Measurements from ENCODE around the gene MRPS34.

Gene MRPS34

DNA sequence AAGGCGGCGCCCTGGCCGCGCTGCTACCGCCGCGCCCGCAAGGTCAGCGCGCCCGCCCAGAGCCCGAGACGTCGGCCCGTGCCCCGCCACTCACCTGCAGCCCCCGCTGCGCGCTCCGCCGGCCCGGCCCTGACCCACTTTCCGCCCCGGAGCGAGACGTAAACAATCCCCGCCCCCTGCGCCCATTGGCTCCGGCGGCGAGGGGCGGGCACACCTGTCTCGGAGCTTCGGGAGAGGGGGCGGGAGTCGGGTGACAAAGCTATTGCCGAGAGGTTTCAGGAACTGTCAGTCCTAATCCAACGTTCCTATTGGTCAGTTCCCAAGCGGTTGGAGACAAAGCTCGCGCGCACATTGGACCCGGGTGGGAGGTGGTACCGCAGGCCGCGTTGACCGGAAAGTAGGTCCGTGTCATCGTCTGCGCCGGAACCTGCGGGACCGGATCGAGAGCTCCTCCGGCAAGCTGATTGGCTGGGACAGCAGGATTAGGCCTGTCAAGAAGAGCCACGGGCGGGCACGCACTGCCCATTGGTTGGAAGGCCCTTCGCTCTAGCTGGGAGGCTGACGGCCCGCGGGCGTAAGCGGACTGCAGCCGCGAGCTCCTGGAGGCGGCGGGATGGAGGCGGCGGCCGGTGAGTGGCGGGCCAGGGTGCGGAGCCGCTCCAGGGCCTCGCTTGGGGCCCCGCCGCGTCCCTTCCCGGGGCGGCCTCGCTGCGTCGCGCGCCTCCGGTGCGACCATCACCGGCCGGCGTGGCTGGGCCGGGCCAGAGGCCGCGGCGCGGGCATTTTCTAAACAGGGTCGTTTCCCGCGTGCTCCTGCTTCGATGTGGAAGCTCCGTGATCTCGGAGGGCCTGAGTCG, 9.7 kb upstream of the MRPS34 start, which contains the start of the genes NUBP2 and SPSB3:
Gene NUBP2, plus strand, starts transcription at position 553 of the 857 bp plus-strand sequence. Its CDS starts 61 bp downstream, at position 614.
Gene SPSB3, minus strand, starts transcription at position 164 of the 857 bp plus-strand sequence. CDS start 1,088 bp downstream, outside the sequence.
- peak within 1 kb of the TSS; percentile 95 for H3K4me3 ChIP-seq (ENCODE audit: low read depth, low read length)

DNA sequence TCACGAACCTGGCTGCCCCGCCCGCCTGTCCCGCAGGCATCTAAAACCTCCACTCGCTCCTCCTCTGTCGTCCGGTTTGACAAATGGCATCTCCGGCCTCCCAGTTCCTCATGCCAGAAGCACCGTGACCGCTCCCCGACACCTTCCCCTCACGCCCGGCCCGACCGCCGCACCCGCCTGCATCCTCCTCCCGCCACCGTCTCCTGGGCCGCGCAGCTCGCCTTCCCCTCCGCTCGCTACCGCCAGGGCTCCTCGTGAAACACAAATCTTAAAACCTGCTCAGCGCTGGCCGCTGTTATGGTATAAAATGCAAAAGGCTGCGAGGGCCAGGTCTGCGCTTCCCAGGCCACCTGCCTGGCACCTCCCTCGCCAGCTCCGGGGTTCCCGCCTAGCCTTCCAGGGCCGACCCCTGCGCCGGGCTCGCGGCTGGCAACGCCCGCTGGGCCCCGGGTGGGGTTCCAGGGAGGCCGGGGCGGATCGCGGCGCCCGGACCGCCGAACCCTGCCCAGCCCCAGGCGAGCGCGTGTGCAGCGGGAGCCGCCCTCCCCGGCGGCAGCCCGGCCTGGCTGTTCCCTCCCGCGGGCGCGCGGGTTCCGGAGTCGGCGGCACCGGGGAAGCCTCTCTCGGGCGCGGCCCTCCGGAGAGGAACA, 8.9 kb upstream of the MRPS34 start:
- peak overlapping the region; percentile 95 for H3K4me3 ChIP-seq (ENCODE audit: low read depth, low read length)

DNA sequence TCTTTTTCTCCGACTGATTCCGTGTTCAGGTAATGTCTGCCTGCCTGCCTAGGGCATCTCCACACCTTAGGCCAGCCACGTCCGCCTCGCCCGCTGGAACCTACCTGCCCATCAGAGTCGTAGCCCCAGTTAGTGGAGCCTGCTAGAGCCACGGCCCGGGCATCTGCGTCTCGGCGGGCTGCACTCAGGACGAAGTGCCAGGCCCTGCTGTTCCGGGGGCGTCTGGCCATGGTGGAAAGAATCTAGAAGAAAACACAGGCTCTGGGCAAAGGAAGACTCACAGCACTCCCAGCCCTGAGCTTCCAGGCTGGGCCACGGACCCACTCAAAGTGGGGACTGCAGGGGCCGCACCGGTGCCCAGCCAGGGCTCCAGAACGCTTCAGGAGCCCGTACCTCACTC, 8.3 kb upstream of the MRPS34 start:
- H3K4me3 ChIP-seq (ENCODE audit: low read depth, low read length): peak overlapping the region; percentile 95

DNA sequence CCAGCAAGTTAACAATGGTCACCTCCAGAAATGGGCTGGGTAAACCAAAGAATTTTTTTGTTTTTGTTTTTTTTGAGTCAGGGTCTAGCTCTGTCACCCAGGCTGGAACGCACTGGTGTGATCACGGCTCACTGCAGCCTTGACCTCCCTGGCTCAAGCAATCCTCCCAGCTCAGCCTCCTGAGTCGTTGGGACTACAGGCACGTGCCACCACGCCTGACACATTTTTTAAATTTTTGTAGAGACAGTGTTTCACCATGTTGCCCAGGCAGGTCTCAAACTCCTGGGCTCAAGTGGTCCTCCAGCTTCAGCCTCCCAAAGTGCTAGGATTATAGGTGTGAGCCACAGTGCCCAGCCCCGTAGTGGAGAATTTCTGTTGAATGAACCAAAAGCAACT, 7.7 kb upstream of the MRPS34 start:
- H3K4me3 ChIP-seq (ENCODE audit: low read depth, low read length): no peak overlapping the region

DNA sequence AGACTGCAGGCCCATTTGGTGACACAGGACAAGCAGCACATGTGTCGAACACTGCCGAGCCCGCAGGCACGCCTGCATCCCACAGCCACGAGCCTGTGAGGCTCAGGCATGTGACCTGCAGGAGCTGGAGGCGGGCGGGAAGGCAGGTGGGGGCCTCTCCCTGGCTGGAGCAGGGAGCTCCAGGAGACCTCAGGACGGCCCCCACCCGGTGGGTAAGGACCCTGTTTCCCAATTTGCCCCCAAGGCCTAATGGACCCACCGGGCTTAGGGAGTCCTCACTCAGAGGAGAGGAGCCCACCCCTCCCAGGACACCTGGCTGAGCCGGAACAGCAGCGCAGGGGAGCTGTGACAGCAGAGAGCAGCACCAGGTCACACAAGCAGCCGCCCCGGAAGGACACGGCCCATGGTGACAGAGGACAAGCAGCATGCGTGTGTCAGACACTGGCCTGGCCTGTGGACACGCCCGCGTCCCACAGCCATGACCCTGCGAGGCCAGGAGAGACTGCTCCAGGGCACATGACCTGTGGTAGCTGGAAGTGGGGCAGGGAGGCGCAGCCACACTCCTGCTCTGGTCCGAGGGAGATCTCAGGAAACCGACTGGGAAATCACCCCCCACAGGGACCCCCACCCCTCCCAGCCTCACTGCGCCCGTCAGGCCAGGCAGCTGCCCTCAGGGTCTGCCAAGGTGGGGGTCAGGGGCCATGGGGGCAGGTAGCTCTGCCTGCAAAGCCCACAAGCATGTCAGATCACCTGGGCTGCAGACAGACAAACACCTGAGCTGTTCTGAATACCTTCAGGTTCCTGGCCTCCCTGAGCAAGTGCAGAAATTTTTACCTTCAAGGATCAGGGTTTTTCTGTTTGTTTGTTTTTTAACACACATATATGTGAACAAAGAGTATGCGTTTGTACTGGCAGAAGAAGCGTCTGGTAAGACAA, 7.1 kb upstream of the MRPS34 start:
- H3K4me3 ChIP-seq (ENCODE audit: low read depth, low read length): no peak overlapping the region

DNA sequence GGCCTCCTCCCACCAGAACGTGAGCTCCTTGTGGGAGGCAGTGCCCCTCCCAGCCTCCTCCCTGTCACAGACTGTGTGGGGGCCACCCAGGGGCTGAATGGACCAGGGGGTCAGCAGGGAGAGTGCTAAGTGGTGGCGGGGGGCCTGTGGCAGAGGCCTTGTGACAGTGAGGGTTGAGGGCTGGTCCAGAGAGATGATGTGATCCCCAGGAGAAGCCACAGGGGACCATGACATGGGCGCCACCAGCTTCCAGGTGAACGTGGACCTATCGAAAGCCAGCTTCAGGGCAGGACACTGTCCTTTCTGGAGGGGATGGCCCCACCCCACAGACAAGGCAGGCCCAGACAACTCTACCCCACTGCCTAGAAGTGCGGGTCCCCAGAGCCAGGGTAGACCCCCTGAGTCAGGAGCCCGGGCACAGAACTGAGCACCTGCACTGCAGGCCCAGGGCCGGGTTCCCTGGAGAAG, 6.3 kb upstream of the MRPS34 start:
- no peak overlapping the region for H3K4me3 ChIP-seq (ENCODE audit: low read depth, low read length)

DNA sequence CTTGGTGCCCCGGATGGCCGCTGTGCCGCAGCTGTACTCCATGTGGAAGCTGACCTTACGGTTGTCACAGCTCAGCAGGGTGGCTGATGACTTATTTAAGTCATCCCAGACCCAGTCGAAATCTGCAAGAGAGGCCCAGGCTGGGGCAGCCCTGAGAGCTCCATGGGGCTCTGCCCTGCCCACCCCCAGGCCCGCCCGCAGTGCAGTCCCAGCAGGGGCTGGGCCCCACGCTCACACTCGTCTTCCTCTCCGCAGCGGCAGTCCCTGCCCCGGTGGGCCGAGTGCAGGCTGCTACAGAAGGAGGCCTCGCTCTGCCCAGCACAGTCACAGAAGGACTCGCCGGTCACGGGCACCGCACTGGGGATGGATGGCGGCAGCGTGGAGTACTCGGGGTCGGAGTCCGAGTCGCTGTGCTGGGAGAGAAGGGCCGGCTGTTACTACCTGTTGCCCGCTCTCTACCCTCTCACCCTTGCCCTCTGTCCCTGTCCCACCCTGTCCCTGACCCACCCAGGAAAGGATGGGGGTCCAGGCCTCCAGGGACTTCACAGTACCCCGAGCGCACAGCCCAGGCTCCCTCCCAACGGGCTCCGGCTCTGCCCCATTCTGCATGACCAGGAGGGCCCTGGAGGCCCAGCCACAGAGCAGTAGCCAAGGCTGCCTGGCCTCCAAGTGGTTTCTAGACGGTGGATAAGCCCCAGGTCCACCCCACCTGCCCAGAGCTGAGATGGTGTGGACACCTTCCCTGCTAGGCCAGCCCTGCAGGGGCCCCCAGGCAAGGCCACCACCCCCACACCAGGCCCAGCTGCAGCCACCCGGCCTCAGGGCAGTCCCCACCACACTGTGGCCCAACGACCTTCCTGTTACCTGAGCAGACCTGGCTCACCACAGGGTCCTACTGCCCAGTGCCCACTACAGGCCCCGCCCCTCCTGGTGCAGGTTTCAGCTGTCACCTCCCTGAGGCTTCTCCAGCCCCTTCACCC, 5.6 kb upstream of the MRPS34 start:
- no peak overlapping the region for H3K4me3 ChIP-seq (ENCODE audit: low read depth, low read length)

DNA sequence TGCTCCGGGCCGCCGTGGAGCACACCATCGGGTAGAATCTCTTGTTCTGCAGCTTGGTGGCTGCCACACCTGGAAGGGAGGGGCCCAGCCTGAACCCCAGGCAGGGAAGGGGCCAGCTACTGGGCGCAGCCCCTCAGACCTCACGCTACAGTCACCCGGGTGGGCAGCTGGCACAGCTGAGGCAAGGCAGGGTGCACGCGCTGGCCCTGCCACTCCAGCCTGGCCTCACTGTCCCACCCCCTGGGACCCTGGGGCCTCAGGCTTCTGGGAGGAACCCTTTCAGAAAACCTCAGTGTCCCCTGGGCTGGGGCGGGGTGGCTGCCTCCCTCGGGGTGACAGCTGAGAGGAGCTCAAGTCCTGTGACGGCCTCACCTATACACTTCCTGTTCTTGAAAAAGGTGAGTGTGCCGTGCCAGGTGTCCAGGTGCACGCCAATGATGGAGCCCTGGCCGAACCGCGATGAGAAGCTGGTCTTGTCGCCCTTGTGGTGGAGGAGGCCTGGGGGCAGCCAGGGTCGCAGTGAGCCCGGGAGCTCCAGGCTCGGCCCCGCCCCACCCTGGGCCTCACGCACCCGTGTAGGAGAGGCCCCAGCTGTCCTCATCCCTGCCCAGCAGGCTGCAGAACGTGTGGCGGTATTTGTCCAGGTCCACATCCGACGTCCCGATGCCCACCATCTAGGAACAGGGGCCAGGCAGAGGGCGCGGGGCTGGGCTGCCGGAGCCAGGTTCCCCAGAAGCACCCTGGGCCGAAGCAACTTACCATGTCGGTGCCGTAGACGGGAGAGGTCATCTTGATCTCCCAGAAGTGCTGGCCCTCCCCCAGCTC, 4.7 kb upstream of the MRPS34 start:
- H3K4me3 ChIP-seq (ENCODE audit: low read depth, low read length): no peak overlapping the region

DNA sequence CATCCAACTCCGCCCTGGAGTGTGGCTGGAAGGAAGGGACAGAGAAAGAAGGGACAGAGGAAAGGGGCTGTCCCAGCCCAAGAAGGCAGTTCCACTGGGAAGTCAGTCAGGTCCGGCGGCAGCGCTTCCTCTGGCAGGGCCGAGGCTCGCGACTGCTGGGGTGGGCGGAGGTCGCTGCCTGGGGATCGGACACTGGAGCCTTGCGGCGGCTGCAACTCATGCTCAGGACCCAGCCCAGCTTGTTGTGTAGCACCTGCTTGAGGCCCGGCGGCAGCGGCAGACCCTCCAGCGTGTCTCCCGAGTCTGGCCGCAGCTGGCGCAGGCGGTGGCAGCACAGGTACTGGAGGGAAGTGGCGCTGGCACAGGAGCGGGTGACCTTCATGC, 4.0 kb upstream of the MRPS34 start:
- no peak overlapping the region for H3K4me3 ChIP-seq (ENCODE audit: low read depth, low read length)

DNA sequence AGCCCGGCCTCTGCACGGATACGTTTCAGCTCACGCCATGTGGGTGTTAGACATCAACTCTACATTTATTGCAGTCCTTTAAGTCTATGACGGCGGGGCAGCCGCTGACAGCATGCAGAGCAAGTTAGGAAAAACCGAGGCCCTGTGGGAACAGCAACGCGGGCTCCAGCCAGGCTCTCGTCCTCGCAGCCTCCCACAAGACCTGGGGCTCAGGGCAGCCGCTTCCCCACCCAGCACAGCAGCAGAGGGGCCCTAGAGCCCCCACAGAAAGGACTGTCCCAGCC, 3.7 kb upstream of the MRPS34 start:
- no peak overlapping the region for H3K4me3 ChIP-seq (ENCODE audit: low read depth, low read length)

DNA sequence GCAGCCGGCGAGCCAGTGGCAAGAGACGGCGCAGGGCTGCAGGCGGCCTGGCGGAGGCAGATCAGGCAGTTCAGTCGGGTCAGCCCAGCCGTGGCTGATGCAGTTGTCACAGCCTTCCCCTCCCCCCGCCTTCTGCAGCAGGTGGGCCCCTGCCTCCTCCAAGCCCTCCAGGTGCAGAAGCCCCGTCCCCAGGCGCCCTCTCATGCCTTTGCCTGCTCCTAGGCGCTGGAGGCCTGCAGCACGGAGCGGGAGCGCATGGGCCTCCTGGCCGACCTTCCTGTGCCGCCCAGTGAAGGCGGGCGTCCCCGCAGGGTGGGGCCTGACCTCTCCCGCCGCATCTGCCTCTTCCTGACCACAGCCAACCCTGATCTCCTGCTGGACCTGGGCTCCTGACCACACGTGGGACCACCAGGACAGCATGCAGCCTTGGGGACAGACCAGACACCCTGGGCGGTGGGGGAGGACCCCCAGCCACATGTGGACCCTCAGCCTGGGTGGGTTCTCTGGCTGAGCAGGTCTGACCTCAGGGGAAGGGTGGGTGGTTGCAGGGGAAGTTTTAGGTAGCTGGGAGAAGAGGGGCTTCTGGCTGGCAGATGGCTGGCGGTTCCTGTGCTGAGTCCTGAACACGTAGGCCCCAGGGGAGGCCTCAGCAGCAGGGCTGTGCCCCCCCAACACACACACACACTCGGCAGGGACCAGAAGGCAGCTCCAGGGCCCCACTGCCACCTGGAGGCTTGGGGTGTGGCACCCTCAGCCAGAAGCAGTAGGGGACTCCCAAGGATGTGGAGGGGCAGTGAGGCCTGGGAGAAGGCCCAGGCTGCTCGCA, 3.1 kb upstream of the MRPS34 start:
- H3K4me3 ChIP-seq (ENCODE audit: low read depth, low read length): no peak overlapping the region

DNA sequence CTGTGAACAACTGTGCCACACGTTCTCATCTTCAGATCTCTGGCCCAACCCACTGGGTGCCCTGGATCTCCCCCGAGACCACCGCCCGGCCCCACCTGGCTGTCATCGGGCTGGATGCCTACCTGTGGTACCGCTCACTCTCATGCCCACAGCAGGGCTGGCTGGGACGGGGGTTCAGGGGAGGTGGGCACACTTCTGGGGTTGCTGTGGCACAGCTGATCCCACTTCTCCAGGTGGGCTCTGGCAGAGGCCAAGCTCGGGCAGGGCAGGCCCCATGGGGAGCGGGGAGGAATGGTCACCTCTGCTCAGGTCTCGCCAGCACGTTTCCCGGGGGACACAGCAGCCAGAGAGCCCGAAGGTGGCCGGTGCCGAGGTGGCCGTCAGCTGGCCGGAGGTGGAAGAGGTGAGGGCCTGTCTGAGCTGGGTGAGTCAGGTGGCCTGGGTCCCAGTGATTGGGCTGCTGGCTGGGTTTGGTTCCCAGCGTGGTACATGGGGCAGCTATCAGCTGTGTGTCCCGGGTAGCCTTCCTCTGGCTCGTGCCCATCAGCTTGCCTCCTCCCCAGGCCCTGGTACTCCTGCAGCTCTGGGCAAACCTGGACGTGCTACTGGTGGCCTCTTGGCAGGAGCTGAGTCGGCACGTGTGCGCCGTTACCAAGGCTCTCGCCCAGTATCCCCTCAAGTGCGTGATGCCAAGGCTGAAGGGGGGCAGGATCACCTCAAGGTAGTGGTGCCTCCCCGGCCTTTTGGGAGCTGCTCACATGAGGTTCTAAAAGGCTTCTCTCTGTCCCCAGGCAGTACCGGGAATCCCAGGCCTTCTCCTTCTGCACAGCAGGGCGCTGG, 2.3 kb upstream of the MRPS34 start:
- no peak overlapping the region for H3K4me3 ChIP-seq (ENCODE audit: low read depth, low read length)

DNA sequence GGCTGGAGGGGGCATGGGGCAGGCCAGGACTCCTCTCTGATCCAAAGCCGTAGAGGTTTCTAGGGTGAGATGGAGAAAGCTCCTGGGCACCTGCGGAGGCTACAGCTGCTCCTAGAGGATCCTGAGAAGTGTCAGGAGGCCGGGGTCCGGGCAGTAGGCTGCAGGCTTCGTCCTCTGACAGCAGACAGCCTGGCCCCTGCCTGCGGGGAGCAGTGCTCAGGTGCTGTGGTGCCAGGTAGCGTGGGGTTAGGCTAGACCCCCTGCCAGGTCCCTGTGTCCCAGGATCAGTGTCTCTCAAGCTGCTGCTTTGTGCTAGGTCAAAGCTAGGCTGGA, 1.5 kb upstream of the MRPS34 start:
- H3K4me3 ChIP-seq (ENCODE audit: low read depth, low read length): no peak overlapping the region

DNA sequence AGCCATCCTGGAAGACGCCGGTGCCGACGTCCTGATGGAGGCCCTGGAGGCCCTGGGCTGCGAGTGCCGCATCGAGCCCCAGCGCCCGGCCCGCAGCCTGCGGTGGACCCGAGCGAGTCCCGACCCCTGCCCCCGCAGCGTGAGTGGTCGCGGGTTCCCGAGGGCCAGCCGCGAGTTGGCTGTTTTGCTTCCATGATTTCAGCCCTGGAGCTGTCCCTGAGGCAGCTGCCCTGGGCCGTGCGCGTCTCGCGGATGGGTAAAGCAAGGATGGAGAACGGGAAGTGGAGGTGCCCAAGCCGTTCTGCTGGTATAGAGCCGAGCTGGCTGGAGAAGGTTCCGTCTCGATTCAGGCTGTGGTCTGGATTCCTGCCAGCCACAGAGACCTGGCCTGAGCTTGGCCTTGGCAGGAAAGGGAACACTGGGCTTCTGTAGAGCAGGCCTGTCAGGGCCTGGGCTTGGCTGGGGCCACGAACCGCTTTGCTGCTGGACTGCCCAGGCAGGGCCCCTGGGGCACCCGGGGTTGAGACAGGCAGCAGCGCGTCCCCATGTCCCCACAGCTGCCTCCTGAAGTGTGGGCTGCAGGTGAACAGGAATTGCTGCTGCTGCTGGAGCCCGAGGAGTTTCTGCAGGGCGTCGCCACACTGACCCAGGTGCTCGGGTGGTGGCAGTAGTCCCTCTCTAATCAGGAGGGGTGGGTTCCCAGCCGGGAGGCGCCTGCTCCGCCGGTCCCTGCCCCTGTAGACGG, 941 bp upstream of the MRPS34 start:
- peak overlapping the region; percentile 89 for H3K4me3 ChIP-seq (ENCODE audit: low read depth, low read length)

DNA sequence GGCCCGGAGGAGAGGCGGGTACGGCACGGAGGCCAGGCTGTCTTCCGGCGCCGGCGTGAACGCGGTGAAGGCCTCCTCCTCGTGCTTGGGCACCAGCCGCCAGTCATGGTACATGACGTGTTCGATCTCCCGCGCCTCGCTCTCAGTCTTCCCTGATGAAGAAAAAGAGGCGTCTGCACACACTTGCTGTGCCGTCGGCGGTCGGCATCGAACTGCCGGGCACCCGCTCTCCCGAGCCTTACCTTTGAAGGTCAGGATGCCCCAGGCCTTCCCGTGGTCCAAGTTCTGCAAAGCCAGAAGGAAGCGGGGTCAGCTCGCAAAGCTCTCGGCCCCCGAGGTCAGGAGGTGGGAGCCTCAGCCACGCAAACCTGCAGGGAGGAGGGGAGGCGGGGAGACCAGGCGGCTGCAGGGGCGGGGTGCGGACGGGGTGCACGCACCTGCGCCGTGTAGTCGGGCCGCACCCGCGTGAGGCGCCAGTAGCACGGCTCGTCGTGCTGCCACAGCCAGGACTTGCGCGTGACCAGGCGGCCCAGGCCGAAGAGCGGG, 499 bp downstream of the MRPS34 start, which contains the start of gene EME2:
Gene EME2, plus strand, starts transcription at position 449 of the 546 bp plus-strand sequence. CDS start 418 bp downstream, outside the sequence.
- peak within 1 kb of the TSS; percentile 89 for H3K4me3 ChIP-seq (ENCODE audit: low read depth, low read length)

DNA sequence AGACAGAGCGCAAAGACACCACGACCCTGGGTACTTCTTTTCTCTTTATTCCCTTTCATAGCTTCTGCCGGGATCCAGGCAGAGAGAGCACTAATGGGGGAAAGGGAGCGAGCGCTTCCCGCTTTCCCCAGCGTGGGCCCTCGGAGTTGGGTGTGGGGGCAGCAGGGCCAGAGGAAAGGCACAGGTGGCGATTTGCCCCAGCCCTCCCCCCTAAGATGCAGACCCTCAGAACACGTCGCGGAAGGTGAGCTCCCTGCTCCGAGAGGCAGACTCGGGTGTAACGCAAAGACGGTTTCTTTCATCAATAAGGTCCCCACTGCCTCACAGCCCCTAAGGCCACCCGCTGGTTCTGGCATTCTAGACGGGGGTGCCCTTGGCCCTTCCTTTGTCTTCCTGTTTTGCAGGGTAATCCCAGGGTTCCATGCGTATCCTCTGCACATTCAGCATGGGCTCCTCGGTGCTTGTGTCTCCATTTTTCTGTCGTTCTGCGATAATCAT, 1.0 kb downstream of the MRPS34 start:
- peak overlapping the region; percentile 89 for H3K4me3 ChIP-seq (ENCODE audit: low read depth, low read length)

Data from iPS-11a (cell line).